ENCODE results near the gene TJP1.

GRCh38 chr15:29724026-29724425, 98.2 kb downstream of the TJP1 start:
- TF ChIP-seq POLR2A (IDR thresholded peaks at IDR 0.05) = no peak
- TF ChIP-seq CTCF (IDR thresholded peaks at IDR 0.05) = no peak

Measured in lower leg skin (tissue), 3 donors.